Stimulated activated CD4-positive, alpha-beta T cell treated with anti-CD3 and anti-CD28 coated beads, Interleukin-1b, Interleukin-23, amount 100 ng/mL, for 4 hours (primary cell): ENCODE data around the gene PCLO.
"Not testable (repeated sequence)": the region's sequence is repeated elsewhere in the genome, so short reads cannot be mapped to it uniquely, and the experiment has no call there.

ENCODE experiments used
- DNase-seq, 2 donors: peaks; one replicate each; pipeline ENCODE4 v3.0.0-alpha.2; 2020; ENCODE audit warnings: low read depth in 2 of 2

The PCLO gene

DNA sequence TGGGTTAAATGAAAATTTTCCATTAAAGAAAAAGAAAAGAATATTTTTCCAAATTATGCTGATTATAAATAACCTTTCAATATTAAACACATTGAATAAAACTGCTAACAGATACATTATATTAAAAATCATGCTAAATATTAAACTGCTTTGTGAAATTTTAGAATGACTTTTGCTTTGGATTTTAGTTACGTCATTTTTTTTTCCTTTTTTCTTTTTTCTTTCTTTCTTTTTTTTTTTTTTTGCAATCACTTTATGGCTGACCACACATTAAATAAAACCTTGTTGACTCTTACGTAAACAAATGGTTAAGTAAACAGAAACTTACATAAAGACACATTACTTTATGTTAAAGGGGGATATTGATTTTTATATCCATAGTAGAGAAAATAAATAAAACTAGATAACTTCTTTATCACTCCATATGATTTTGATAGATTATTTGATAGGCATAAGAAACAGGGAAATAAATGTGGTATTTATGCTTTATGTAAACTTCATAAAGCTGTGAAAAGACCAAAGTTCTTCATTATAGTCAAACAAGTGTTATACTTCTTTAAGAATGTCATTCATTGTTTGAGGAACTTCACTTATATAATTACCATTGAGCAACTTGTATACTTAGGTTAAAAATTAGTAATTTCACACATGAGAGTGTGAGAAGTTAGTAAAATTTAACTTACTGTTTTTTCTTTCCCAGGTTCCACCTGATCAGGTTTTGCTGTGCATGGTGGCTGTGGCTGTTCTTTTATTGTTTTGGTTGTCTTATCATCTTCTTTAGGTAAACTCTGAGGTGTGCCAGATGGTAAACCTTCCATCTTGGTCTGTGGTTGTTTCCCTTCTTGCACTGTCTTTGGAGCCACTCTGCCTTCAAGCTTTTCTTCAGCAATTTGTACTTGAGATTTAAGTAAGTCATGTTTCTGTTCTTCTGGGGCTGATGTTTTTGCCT, 197.3 kb downstream of the PCLO start:
- DNase-seq: no peak

DNA sequence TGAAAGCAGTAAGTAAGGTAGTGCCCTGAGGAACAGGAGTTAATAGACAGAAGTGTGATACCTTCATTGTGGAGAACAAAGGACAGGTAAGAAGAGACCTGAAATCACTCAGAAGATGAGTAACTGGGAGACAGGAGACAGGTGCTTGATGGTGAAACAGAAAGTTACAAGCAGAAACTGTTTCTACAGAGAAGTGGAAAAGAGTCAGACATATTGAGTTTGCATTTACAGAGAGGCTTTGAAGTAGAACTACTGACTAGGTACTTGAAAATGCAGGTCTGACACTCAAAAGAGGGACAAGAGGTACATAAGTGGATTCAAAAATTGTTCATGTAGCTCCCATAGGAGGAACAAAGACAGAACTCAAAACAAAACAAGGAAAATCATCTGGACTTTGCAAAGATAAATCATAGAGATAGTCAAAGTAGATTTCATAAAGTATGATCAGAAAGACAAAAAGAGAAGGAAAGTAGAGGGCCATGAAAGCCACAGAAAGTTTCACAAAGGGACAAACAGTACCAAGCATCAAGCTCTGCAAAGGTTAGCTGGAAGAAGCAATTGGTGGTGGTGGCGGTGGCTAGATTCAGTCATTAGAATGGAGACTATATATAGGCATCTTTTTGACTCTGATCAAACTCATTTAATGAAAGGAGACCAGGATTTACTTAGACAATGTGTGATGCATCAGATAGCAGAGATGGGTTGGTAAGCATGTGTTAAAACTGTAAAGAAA, 198.4 kb downstream of the PCLO start:
- DNase-seq: no peak

DNA sequence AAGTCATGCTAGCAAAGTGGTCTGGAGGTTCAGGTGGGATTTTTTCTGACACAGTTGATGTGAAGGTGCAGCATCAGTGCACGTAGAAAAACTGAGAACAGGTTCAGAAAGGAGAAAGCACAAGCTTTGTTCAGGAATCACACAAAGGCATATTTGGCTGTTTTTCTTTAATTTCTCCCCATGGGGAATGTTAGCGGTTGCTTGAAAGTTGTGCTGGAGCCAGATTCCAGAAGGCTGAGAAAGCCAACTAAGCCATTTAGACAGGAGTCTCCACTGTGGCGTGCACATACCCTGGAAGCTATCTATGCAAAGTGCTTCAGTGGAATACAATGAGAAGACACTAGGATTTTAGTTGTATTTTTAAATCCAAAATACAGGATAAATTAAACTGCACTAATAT, 201.4 kb downstream of the PCLO start:
- DNase-seq: no peak

DNA sequence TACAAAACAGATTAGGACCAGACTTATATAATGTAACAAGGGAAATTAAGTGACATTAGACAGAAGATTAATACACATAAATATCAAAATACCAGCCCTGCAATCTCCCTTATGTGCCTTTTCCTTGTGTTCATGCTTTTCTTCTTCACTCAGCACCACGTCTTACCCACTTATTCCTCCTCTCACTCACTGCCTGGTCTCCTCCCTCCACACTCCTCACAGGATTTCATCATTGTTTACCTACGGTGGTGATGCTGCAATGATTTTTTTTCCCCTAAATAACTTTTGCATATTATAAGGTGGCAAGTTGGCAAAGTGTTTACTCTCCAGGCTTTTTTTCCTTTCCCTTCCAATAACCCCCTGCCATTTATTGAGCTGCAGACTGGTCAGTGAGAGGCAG, 203.2 kb downstream of the PCLO start:
- DNase-seq: no peak

DNA sequence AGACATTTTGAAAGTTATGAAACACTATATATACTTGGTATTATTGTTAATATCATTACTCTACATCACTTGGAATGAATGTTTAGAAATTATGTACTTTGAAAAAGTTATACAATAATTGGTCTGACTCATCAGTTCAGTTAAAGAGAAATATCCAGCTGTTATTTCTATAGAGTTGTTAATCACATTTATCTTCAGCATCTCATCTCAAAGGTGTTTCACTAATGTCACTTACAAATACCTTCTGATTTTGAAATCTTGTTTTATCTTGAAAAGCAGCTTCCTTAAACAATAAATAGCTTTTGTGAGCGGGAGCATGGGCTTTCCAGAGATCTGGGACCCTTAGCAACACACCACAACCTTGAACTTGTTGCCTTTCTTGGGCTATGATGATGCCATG, 205.2 kb downstream of the PCLO start:
- DNase-seq: no peak

DNA sequence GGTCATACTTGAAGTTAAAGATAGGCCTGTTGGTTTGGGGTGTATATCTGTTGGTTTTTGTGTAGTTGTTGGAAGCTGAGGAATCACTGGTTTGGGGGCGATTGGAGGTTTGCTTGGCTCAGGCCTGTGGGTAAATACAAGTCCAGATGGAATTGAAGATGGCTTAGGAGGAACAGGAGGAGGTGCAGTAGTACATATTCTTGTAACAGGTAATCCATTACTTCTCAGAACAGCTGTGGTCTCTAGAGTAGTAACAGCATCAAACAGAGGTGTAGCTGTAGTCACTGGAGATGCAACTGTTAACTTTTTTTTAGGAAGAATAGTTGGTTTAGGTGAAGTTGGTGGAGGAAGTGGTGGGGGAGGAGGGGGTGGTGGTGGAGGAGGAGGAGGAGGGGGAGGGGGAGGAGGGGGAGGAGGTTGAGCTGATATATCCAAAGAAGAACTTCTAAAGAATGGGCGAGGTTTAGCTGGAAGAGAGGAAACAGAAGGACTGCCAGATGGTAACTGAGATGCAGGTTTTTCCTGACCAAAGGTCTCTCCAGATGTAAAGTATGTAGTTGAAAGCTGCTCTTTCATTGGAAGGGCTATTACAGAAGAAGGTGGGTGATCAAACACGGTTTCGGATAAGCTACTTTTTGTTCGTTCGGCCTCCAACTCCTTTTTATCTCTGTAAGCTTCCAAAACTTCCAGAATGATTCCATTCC, 209.2 kb downstream of the PCLO start:
- DNase-seq: no peak

DNA sequence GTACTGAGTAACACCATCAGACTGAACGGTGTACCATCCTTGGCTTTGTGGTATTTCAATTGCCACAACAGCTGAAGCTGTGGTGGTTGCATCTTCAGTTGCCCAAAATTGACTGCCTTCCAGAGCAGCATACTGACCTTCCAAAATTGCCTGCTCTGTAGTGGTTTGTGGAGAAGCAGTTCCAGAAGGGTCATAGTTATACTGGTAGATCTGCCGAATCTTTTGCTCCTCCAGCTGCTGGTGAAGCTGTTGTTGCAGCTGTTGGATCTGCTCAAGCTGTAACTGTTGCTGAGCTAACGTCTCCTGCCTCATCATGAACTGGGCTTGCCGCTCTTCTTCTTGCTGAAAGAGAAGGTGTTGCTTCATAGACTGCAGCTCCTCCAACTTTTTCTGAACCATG, 212.2 kb downstream of the PCLO start:
- no peak for DNase-seq

DNA sequence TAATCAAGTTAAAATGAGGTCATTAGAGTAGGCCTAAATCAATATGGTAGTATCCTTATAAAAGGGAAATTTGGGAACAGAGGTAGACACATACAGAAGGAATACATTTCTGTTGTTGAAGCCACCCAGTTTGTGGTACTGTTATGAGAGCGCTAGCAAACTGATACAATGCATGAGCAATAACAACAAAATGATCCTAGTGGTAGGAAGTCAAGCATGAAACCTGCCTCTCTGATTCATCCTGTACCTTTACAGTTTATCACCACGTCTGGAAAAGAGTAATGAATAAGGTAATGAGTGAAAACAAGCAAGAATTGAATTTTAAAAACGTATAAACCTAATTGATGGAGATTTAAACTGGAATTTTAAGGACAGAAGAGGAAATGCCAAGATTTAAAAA, 217.2 kb downstream of the PCLO start:
- no peak for DNase-seq

DNA sequence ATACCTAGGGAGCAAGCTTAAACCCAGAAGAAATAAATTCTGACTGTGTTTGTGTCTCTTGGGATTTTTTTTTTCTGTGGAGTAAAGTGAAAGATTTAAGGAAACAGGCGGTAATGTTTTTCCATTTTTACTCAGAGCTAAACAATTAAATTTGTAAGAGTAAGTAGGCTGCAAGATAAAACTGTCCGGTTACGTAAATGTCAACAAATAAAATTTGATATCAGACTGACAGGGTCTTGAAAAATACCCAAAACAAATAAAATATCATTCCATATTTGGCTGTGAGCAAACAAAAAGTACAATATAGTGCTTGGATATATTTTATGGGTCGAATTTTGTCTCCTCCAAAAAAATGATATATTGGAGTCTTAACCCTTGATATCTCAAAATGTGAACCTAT, 217.6 kb downstream of the PCLO start:
- no peak for DNase-seq

DNA sequence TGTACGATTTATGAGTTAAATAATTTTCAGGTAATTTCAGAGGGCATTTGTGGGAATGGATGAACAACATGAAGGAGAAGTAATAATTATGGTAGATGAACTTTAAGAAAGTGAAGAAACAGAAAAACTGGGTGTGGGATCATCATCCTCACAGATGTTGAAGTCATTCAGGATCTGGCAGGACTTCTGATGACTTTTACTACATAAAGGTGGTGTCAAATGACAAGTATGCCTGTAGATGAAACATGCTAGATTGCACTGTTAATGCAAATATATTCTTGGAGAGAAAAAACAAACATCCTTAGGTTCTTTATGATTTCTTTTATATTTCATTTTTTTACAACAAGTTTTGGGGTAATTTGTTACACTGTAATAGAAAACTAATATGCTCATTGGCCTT, 230.2 kb downstream of the PCLO start:
- DNase-seq: no peak

DNA sequence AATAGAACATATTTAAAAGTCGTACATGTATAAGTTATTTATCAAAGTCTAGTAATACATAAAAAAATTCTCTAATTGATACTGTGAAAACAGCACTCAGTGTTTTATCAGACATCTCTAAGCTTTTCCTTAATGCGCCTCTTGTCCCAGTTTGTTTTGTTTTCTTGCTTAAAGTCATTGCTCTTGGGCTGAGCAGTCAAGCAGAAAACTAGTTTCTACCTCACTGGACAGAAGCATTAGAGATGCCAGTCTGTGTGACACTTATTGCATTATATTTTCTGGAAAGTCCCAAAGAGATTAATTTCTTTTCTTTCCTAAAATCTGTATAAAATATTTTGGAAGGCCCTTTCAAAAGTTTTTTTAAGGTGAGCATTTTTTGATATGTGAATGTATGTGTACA, 236.2 kb downstream of the PCLO start:
- DNase-seq: no peak

DNA sequence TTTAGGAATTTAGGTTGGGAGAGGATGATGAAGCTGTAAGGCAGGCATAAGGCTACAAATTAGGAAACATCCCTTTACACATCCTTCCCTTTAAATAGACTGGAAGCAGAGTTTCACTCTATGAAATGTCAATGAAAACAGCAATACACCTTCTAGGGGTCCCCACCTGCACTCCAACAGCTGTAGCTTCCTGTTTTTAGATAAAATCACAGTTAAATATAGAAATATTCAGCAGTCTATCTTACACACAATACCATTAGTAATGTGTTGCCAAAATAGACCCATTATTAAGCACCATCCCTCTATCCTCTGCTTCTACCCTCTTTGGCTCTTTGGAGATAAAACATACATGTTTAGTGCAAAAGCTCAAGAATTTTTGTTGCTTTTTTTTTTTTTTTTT, 237.4 kb downstream of the PCLO start:
- DNase-seq: no peak

DNA sequence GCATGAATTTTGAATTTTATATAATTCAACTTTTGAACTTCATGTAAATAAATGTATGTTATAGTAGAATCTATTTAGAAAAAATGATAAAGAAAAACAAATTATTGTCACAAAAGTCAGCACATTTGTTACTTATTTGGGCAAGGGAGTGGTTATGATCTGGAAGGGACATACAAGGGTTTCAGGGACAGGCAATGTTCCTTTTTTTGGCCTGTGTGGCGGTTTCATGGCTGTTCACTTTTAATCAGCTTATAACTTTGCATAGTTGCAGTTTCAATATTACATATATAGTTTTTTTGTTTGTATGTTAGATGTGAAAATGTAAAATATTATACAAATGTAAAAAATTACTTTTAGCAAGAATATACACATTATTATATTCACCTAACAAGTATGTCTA, 256.2 kb downstream of the PCLO start:
- no peak for DNase-seq

DNA sequence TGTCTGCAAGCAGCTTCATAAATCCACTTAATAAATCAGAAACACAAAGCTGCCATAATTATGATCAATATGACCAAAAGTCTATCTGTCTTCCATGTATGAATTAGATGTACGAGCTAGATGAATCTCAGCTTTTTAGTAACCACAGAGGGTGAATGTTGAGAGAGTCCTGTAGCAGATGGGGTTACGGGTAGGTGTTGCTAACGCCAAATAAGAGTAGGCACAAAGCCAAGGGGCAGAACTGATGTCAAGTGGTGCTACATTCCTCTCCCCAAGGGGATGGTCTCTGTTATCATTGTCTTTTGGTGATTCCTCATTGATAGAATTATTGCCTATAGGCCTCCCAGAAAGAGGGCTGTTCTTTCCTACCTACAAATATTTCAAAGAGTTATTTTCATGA, 257.8 kb downstream of the PCLO start:
- DNase-seq: no peak

DNA sequence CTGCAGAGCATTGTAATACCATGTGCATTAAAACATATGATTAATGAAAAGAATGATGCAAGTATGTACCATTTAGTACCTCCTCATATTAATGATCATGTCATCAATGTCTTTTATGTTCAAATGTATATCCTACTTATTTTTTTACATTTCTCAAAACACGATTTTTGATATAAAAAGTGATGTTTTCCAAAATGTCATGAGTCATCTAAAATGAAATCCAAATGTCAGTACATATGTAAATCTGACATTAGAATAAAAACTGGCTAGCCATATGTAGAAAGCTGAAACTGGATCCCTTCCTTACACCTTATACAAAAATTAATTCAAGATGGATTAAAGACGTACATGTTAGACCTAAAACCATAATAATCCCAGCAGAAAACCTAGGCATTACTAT, 261.6 kb downstream of the PCLO start:
- DNase-seq: not testable (repeated sequence)

DNA sequence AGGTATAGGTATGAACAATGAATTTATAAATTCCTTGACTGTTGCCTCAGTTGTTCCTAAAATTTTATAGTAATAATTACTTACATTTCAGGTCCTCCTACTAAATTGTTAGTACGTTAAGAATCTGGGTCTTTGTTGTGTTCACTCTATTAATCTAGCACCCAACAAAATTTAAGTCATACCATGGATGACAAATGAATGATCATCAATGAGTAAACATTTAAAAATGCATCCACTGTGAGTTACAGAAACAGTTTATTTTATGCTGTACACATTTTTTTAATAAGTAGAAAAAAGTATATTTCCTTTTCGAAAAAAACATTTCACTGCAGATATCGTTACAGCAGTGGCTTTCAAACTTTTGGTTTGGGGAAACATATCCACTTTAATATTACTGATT, 265.2 kb downstream of the PCLO start:
- DNase-seq: no peak

DNA sequence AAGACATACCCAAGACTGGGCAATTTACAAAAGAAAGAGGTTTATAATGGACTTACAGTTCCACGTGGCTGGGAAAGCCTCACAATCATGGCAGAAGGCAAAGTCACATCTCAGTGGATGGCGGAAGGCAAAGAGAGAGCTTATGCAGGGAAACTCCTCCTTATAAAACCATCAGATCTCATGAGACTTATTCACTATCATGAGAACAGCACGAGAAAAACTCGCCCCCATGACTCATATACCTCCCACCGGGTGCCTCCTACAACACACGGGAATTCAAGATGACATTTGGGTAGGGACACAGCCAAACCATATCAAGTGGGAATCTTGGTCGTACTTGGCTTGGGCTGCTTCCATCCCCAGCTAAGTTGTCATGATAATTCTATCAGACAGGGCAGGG, 268.3 kb downstream of the PCLO start:
- DNase-seq: not testable (repeated sequence)

DNA sequence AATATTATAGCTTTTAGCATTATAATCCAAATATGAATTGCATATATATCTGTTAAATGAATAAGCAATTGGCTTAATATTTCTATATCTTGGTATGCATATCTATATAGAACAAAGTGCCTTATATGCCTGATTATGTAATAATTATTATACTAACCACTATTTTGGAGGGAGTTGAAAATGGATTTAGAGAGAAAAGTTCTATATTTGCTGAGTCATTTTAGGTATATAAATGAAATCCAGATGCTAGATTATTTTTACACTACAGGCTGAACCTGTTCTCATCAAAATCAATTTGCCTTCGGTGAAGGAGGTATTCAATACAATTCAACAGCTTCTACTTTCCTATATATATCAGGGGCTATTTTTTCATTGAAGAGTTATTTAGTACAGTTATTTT, 276.4 kb downstream of the PCLO start:
- no peak for DNase-seq

DNA sequence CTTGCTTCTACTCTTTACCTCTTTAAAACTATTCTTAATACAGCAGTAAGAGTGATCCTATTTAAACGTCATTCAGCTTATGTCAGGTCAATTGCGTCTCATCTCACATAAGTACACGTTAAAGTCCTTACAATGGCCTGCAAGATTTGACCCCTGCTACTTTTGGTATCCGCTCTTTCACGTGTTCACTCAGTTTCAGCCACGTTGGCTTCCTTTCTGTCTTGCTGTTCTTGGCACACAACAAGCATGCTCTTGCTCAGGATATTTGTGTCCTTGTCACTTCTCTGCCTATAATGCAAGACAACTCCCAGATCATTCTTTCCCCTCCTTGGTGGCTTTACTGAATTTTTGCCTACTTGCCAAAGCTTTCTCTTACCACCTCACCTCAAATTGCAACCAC, 296.8 kb downstream of the PCLO start:
- DNase-seq: no peak

DNA sequence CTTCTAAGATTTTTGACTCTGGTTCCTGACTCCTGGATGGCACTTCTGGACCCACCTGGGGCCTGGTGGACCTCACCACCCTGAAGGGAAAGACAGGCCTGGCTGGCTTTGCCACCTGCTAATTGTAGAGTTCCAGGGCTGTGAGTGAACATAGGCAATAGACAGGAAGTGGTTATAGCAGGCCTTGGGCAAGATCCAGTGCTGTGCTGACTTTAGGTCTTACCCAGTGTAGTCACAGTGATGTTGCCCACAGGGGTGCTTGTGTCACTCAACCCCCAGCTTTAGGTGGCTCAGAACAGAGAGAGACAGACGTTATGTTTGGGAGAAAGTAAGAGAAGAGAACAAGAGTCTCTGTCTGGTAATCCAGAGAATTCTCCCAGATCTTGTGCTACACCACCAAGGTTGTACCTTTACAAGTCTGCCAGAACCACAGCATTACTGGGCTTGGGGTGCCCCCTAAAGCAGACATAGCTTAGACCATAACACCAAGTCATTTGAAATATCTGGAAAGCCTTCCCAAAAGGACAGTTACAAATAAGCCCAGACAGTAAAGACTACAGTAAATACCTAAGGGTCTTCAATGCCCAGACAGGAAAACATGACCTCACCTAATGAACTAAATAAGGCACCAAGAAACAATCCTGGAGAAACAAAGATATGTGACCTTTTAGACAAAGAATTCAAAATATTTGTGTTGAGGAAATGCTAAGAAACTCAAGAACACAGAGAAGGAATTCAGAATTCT, 303.4 kb downstream of the PCLO start:
- no peak for DNase-seq

DNA sequence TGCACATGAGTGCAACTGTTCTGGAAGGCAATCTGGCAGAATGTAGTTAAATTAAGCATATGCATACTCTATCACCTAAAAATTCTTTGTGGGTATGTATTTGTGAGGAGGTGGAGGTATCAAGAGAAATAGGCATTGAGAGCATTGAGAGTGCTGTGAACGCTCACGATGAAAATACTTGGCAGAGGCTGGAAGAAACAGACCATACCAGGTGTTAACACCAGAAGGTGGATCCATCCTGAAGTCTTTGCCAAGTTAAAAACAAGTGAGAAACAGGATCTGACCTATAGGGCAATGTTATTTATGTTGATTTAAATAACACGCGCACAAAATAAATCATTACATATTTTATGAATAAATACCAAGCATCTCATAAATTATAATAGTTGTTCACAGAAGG, 311.6 kb downstream of the PCLO start:
- DNase-seq: no peak

DNA sequence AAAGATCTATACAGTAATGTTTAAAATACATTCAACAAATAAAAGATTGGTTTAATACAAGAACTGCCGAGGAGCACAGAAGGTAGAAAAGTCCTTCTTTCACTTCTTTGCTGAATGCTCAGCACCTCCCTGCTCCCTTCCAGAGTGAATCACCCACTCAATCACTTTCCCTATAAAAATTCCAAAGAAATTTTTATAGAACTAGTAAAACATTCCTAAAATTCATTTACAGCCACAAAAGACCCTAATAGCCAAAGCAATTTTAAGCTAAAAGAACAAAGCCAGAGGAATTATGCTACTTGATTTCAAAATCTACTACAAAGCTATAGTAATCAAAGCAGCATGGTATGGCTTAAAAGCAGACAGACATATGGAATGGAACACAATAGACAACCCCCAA, 320.9 kb downstream of the PCLO start:
- DNase-seq: no peak
